Measurements from ENCODE around the gene RAMP1.
"Not testable (repeated sequence)": the region's sequence is repeated elsewhere in the genome, so short reads cannot be mapped to it uniquely, and the experiment has no call there.

Gene RAMP1

GRCh38 chr2:237859533-237860272, at the start of gene RAMP1:
RAMP1 (plus strand) TSS chr2:237859623; CDS start chr2:237859676, 53 bp downstream.
- DNase-seq, result peak; percentile 28

GRCh38 chr2:237815637-237816036, 43.8 kb upstream of the RAMP1 start:
- no peak for DNase-seq

- no peak for DNase-seq
These were observed 42.9 kb upstream of the RAMP1 start for GRCh38 chr2:237816531-237816930.

GRCh38 chr2:237818066-237818473, 41.4 kb upstream of the RAMP1 start:
- peak; percentile 69 for DNase-seq

- DNase-seq, result peak; percentile 20
These were observed 40.2 kb upstream of the RAMP1 start for GRCh38 chr2:237819231-237819630.

- no peak for DNase-seq
These were observed 39.0 kb upstream of the RAMP1 start for GRCh38 chr2:237820421-237820820.

- DNase-seq, result no peak
These were observed 35.9 kb upstream of the RAMP1 start for GRCh38 chr2:237823544-237823943.

GRCh38 chr2:237824085-237824484, 35.3 kb upstream of the RAMP1 start:
- DNase-seq, result no peak

- no peak for DNase-seq
These were observed 31.9 kb upstream of the RAMP1 start for GRCh38 chr2:237827421-237827987.

GRCh38 chr2:237830522-237830921, 28.9 kb upstream of the RAMP1 start:
- DNase-seq, result no peak

- no peak for DNase-seq
These were observed 25.9 kb upstream of the RAMP1 start for GRCh38 chr2:237833546-237833945.

- DNase-seq, result no peak
These were observed 24.1 kb upstream of the RAMP1 start for GRCh38 chr2:237835372-237835771.

- DNase-seq, result no peak
These were observed 18.4 kb upstream of the RAMP1 start for GRCh38 chr2:237841051-237841450.

GRCh38 chr2:237848940-237849339, 10.5 kb upstream of the RAMP1 start:
- not testable (repeated sequence) for DNase-seq

GRCh38 chr2:237854295-237854694, 5.1 kb upstream of the RAMP1 start:
- no peak for DNase-seq

GRCh38 chr2:237857791-237858190, 1.6 kb upstream of the RAMP1 start:
- DNase-seq, result no peak

- DNase-seq, result peak; percentile 88
These were observed 935 bp upstream of the RAMP1 start for GRCh38 chr2:237858294-237859081.

GRCh38 chr2:237859082-237859433, 365 bp upstream of the RAMP1 start:
- DNase-seq, result no peak

- DNase-seq, result no peak
These were observed 981 bp downstream of the RAMP1 start for GRCh38 chr2:237860273-237860935.

GRCh38 chr2:237861875-237862527, 2.6 kb downstream of the RAMP1 start:
- no peak for DNase-seq

- no peak for DNase-seq
These were observed 3.1 kb downstream of the RAMP1 start for GRCh38 chr2:237862528-237862895.

GRCh38 chr2:237863102-237863511, 3.7 kb downstream of the RAMP1 start:
- no peak for DNase-seq
